Gastrocnemius medialis (tissue), 4 donors: ENCODE results near the gene GALNT16.

ENCODE experiments used
- POLR2A ChIP-seq, 2 donors: fragments of 450-650 bp; IDR thresholded peaks; one replicate each; pipeline ENCODE4 v1.6.1; 2017; ENCODE audit warnings: antibody characterized with exemption in 2 of 2, mild to moderate bottlenecking in 2 of 2, moderate library complexity in 2 of 2
- TF ChIP-seq, protein P1 (sequence below), 5 experiments: fragments of 450-650 bp in 3 of 5; fragments of 200-600 bp in 2 of 5; sonication (generic) in 2 of 5; IDR thresholded peaks in 4 of 5; conservative IDR thresholded peaks in 1 of 5; 1 replicate in 4 of 5; 2 replicates in 1 of 5; pipeline ENCODE4 v1.5.1; 2016 to 2019; ENCODE audit warnings: antibody characterized with exemption in 5 of 5, mild to moderate bottlenecking in 3 of 5, moderate library complexity in 3 of 5

DNA sequence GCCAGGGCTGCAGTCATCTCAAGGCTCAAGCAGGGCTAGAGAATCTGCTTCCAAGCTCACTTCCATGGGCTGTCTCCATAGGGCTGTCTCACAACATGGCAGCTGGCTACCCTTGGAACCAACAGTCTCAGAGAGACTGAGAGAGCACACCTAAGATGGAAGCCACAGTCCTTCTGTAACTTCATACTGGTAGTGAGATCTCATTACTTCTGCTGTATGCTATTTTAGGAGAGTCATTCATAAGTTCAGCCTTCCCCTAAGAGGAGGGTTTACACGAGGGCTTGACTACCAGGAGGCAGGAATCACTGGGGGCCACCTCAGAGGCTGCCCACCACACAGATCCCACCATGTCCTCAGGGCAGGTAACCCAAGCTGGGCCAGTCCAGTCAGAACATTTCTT is 108.4 kb downstream of the GALNT16 start:
- no peak for TF ChIP-seq POLR2A (IDR thresholded peaks at IDR 0.05)
- TF ChIP-seq, protein P1, sequence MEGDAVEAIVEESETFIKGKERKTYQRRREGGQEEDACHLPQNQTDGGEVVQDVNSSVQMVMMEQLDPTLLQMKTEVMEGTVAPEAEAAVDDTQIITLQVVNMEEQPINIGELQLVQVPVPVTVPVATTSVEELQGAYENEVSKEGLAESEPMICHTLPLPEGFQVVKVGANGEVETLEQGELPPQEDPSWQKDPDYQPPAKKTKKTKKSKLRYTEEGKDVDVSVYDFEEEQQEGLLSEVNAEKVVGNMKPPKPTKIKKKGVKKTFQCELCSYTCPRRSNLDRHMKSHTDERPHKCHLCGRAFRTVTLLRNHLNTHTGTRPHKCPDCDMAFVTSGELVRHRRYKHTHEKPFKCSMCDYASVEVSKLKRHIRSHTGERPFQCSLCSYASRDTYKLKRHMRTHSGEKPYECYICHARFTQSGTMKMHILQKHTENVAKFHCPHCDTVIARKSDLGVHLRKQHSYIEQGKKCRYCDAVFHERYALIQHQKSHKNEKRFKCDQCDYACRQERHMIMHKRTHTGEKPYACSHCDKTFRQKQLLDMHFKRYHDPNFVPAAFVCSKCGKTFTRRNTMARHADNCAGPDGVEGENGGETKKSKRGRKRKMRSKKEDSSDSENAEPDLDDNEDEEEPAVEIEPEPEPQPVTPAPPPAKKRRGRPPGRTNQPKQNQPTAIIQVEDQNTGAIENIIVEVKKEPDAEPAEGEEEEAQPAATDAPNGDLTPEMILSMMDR (IDR thresholded peaks at IDR 0.05 in 4 of 5, conservative IDR thresholded peaks at IDR 0.05 in 1 of 5): no peak
